H1 (cell line): ENCODE results near the gene PTCH1. TPM values are rescaled to one million over a fixed set of nuclear protein-coding genes. Genes with fewer than 3 reads are reported as not detected.
A peak's percentile ranks its signal among the peaks of the same experiment; 100 is the strongest.

Experiments
- ASH2L ChIP-seq: fragments of 200-600, 300-600 bp; sonication (generic); IDR thresholded peaks from one replicate; pipeline ENCODE4 v1.7.1; 2017; ENCODE audit warnings: low read length
- BCL11A ChIP-seq, 2 experiments: IDR thresholded peaks; one replicate each; pipeline ENCODE4 v1.6.1; 2011; ENCODE audit warnings: low read depth in 2 of 2, low read length in 2 of 2, mild to moderate bottlenecking in 2 of 2
- CBX5 ChIP-seq: fragments of 300-800, 300-1000 bp; sonication (generic); IDR thresholded peaks from 2 replicates; pipeline ENCODE4 v1.7.1; 2016; ENCODE audit warnings: antibody characterized with exemption, low read length, low read depth
- CTBP2 ChIP-seq: IDR thresholded peaks from 2 replicates; pipeline ENCODE4 v1.7.0; 2011; ENCODE audit warnings: borderline replicate concordance, mild to moderate bottlenecking, moderate library complexity, mixed read lengths, low read length; ENCODE audit not compliant: insufficient read depth, insufficient read length
- E2F6 ChIP-seq: IDR thresholded peaks from 2 replicates; pipeline ENCODE4 v1.6.1; 2012; ENCODE audit warnings: inconsistent platforms
- EP300 ChIP-seq, 2 experiments: IDR thresholded peaks; 1 replicate in 1 of 2; 2 replicates in 1 of 2; pipeline ENCODE4 v1.6.1; 2011 to 2012; ENCODE audit warnings: low read depth in 2 of 2, low read length in 2 of 2, mild to moderate bottlenecking in 2 of 2, borderline replicate concordance in 1 of 2, inconsistent platforms in 1 of 2, moderate library complexity in 1 of 2
- GABPA ChIP-seq: IDR thresholded peaks from 2 replicates; pipeline ENCODE4 v1.6.1; 2011; ENCODE audit warnings: mild to moderate bottlenecking, low read length, moderate library complexity, borderline replicate concordance; ENCODE audit not compliant: insufficient read depth
- HDAC2 ChIP-seq, 2 experiments: fragments of 300-600 bp in 1 of 2; sonication (generic) in 1 of 2; IDR thresholded peaks; 2 replicates each; pipeline ENCODE4 v1.6.1; 2011 to 2012; ENCODE audit warnings: low read depth in 2 of 2, low read length in 2 of 2, mild to moderate bottlenecking in 2 of 2, moderate library complexity in 2 of 2, borderline replicate concordance in 1 of 2, inconsistent platforms in 1 of 2
- KDM1A ChIP-seq: fragments of 200-600, 300-600 bp; sonication (generic); IDR thresholded peaks from 2 replicates; pipeline ENCODE4 v1.7.1; 2016; ENCODE audit warnings: mild to moderate bottlenecking, low read length, borderline replicate concordance
- KDM5A ChIP-seq: fragments of 200-600 bp; IDR thresholded peaks from 2 replicates; pipeline ENCODE4 v1.7.1; 2012; ENCODE audit warnings: mild to moderate bottlenecking, low read length, inconsistent platforms, mixed read lengths
- MAFK ChIP-seq: IDR thresholded peaks from 2 replicates; pipeline ENCODE4 v1.6.1; 2012; ENCODE audit warnings: low read depth, mild to moderate bottlenecking, improper control_type of control experiment, low read length
- MAX ChIP-seq: IDR thresholded peaks from 2 replicates; pipeline ENCODE4 v1.6.1; 2012; ENCODE audit warnings: inconsistent platforms
- NANOG ChIP-seq: IDR thresholded peaks from 2 replicates; pipeline ENCODE4 v1.6.1; 2011; ENCODE audit warnings: low read length, low read depth, mild to moderate bottlenecking, inconsistent platforms; ENCODE audit not compliant: insufficient read depth, poor library complexity, severe bottlenecking
- POLR2A ChIP-seq, 2 experiments: IDR thresholded peaks; 1 replicate in 1 of 2; 2 replicates in 1 of 2; pipeline ENCODE4 v1.6.1; 2011; ENCODE audit warnings: low read depth in 2 of 2, low read length in 2 of 2, mild to moderate bottlenecking in 2 of 2; ENCODE audit errors: control extremely low read depth in 1 of 2
- POU5F1 ChIP-seq: IDR thresholded peaks from 2 replicates; pipeline ENCODE4 v1.6.1; 2011; ENCODE audit warnings: low read depth, mild to moderate bottlenecking, low read length, moderate library complexity
- RXRA ChIP-seq: IDR thresholded peaks from 2 replicates; pipeline ENCODE4 v1.6.1; 2011; ENCODE audit warnings: low read depth, mild to moderate bottlenecking, low read length, moderate library complexity; ENCODE audit not compliant: insufficient read depth
- SIN3A ChIP-seq, 2 experiments: IDR thresholded peaks in 1 of 2; conservative IDR thresholded peaks in 1 of 2; 2 replicates each; pipeline ENCODE4 v1.6.1; 2011 to 2012; ENCODE audit warnings: low read length in 2 of 2, improper control_type of control experiment in 1 of 2, low read depth in 1 of 2, mild to moderate bottlenecking in 1 of 2
- SP1 ChIP-seq: IDR thresholded peaks from 2 replicates; pipeline ENCODE4 v1.6.1; 2011; ENCODE audit warnings: low read depth, low read length
- SP2 ChIP-seq: IDR thresholded peaks from 2 replicates; pipeline ENCODE4 v1.6.1; 2012; ENCODE audit warnings: mild to moderate bottlenecking, low read length, inconsistent platforms
- TAF1 ChIP-seq: IDR thresholded peaks from 2 replicates; pipeline ENCODE4 v1.6.1; 2011; ENCODE audit warnings: mild to moderate bottlenecking, low read depth, low read length
- TBP ChIP-seq: IDR thresholded peaks from 2 replicates; pipeline ENCODE4 v1.6.1; 2011; ENCODE audit warnings: low read depth, low read length, improper control_type of control experiment
- TCF12 ChIP-seq: IDR thresholded peaks from 2 replicates; pipeline ENCODE4 v1.6.1; 2011; ENCODE audit warnings: low read depth, mild to moderate bottlenecking, low read length
- ZNF274 ChIP-seq: IDR thresholded peaks from 2 replicates; pipeline ENCODE4 v1.7.0; 2012; ENCODE audit warnings: low read length, borderline replicate concordance; ENCODE audit errors: extremely low read depth
- polyA plus RNA-seq, 7 experiments: library from polyadenylated mRNA; depleted of rRNA in 3 of 7; stranded (reverse) in 5 of 7; unstranded in 2 of 7; fragments of >200 nt in 5 of 7; fragments of 200-250 nt in 2 of 7; gene quantifications; 1 replicate in 5 of 7; 2 replicates in 1 of 7; 4 replicates in 1 of 7; pipeline versions ENCODE4 v1.2.1 to v1.2.3, GENCODE V29; 2011 to 2013; ENCODE audit warnings: missing spikeins in 2 of 7, mixed read lengths in 2 of 7
- total RNA-seq: library from RNA; stranded (reverse); fragmentation: NEBNext Ultra II Directional; extraction: Animal tissue kit (Norgen Biotek cat#: 25700); gene quantifications from 2 replicates; pipeline ENCODE4 v1.2.1, GENCODE V29; 2021

The PTCH1 gene
- total and polyA plus RNA-seq, 2 of the 8 experiments (the other 6 are each of a cell fraction or from before 2014, with no cell fraction given), result 6.4 to 34.1 TPM

GRCh38 chr9:95552814-95553546 lies 36.2 kb upstream of the PTCH1 start (continued):
- TF ChIP-seq E2F6, result no peak
- peak in 1 of 2 experiments; percentile 90; a peak in 1 of 4 replicates for TF ChIP-seq HDAC2 (IDR thresholded peaks at IDR 0.05; ENCODE audit: borderline replicate concordance in 1 of 2, low read depth in 2 of 2, low read length in 2 of 2)
- TF ChIP-seq SP2, result no peak
- TF ChIP-seq TAF1, result no peak
- peak in 1 of 2 experiments; percentile 82; a peak in 1 of 3 replicates for TF ChIP-seq EP300 (IDR thresholded peaks at IDR 0.05; ENCODE audit: borderline replicate concordance in 1 of 2, low read depth in 2 of 2, low read length in 2 of 2)
- no peak for TF ChIP-seq MAFK
- peak; percentile 71 for TF ChIP-seq SP1
- TF ChIP-seq ZNF274, result no peak
- peak; percentile 56; the same call in 1 of the 2 replicates for TF ChIP-seq GABPA
- TF ChIP-seq SIN3A (conservative IDR thresholded peaks at IDR 0.05 in 1 of 2, IDR thresholded peaks at IDR 0.05 in 1 of 2; ENCODE audit: low read depth in 1 of 2, low read length in 2 of 2), result 0 out of 4 replicates have a peak, but pooled peaks of 1 of the 2 experiments have one; percentile 69
- peak; percentile 83 for TF ChIP-seq TCF12
- TF ChIP-seq POLR2A (IDR thresholded peaks at IDR 0.05; ENCODE audit: control extremely low read depth in 1 of 2, low read depth in 2 of 2, low read length in 2 of 2), result no peak
- peak; percentile 5 to 65 for TF ChIP-seq BCL11A (IDR thresholded peaks at IDR 0.05; ENCODE audit: low read depth in 2 of 2, low read length in 2 of 2)
- TF ChIP-seq MAX, result peak; percentile 70
- no peak for TF ChIP-seq RXRA
- TF ChIP-seq TBP, result no peak; the same call in 1 of the 2 replicates
- peak; percentile 50; the same call in 1 of the 2 replicates for TF ChIP-seq POU5F1
- TF ChIP-seq KDM1A, result no peak
- peak; percentile 95 for TF ChIP-seq NANOG
- peak; percentile 67 for TF ChIP-seq ASH2L
- TF ChIP-seq CTBP2, result no peak
- no peak for TF ChIP-seq KDM5A
- no peak for TF ChIP-seq CBX5
